Cardiac fibroblast (primary cell): Measurements from ENCODE around the gene SERPINF2.

Experiments
- DNase-seq, 2 donors: peaks; one replicate each; pipeline versions ENCODE4 v3.0.0 to v3.0.0-alpha.2; 2010; ENCODE audit warnings: low read depth in 2 of 2
- H3K4me3 ChIP-seq, 2 donors: replicated peaks in 1 of 2; 1 replicate in 1 of 2; 2 replicates in 1 of 2; pipeline ENCODE4 v1.5.1; 2011; ENCODE audit warnings: low read depth in 2 of 2, low read length in 2 of 2, mild to moderate bottlenecking in 2 of 2, moderate library complexity in 1 of 2
- CTCF ChIP-seq: IDR thresholded peaks from one replicate; pipeline ENCODE4 v1.5.1; 2011; ENCODE audit warnings: low read depth, mild to moderate bottlenecking, low read length, inconsistent platforms

Gene SERPINF2

GRCh38 chr17:1746975-1747543 lies 4.4 kb downstream of the SERPINF2 start:
- DNase-seq, result peak in 1 of 2 donors; percentile 54
- H3K4me3 ChIP-seq, result no peak overlapping the region
- TF ChIP-seq CTCF, result no peak

GRCh38 chr17:1750628-1751027 lies 8.0 kb downstream of the SERPINF2 start:
- H3K4me3 ChIP-seq, result no peak overlapping the region
- DNase-seq, result no peak
- no peak for TF ChIP-seq CTCF

- TF ChIP-seq CTCF, result no peak
- no peak for DNase-seq
- no peak overlapping the region for H3K4me3 ChIP-seq
Measured at GRCh38 chr17:1752425-1753262, 10.0 kb downstream of the SERPINF2 start.

- TF ChIP-seq CTCF, result no peak
- no peak overlapping the region for H3K4me3 ChIP-seq
- DNase-seq, result no peak
Measured at GRCh38 chr17:1753767-1754429, 11.2 kb downstream of the SERPINF2 start.

- H3K4me3 ChIP-seq, result no peak overlapping the region
- no peak for DNase-seq
- TF ChIP-seq CTCF, result no peak
Measured at GRCh38 chr17:1754430-1755112, 11.9 kb downstream of the SERPINF2 start.

- no peak for DNase-seq
- no peak for TF ChIP-seq CTCF
- no peak overlapping the region for H3K4me3 ChIP-seq
Measured at GRCh38 chr17:1755252-1755826, 12.7 kb downstream of the SERPINF2 start.
